ENCODE data around the gene MYO15B. TPM values are rescaled to one million over a fixed set of nuclear protein-coding genes. Genes with fewer than 3 reads are reported as not detected.

Gene MYO15B
- polyA plus RNA-seq, 1 donor from 2014 or later: 2.4 TPM

- H3K36me3 ChIP-seq (ENCODE audit: insufficient read depth, low read length): no peaks in the 10 kb centered on the region
- H3K27me3 ChIP-seq (ENCODE audit: insufficient read depth, low read depth, low read length): no peaks in the 10 kb centered on the region
- no peaks in the 10 kb centered on the region for H3K9me2 ChIP-seq (ENCODE audit: insufficient read depth, low read length)
- H2AFZ ChIP-seq (ENCODE audit: low read depth, low read length): peak overlapping the region; percentile 92
- H3K9me3 ChIP-seq (ENCODE audit: low read length): no peaks in the 10 kb centered on the region
- peaks cover 49% of the 10 kb centered on the region for H3K79me2 ChIP-seq (replicated peaks; ENCODE audit: insufficient read depth, low read length)
- peak overlapping the region; percentile 93 for H3K9ac ChIP-seq (ENCODE audit: low read length)
- peak overlapping the region; percentile 77 for H3K27ac ChIP-seq (ENCODE audit: low read length)
- H4K20me1 ChIP-seq (ENCODE audit: insufficient read depth): no peaks in the 10 kb centered on the region
- H3K4me3 ChIP-seq (ENCODE audit: low read length): peak overlapping the region; percentile 89
- H3K4me2 ChIP-seq (ENCODE audit: low read length): peak overlapping the region; percentile 76
- TF ChIP-seq, protein P1, sequence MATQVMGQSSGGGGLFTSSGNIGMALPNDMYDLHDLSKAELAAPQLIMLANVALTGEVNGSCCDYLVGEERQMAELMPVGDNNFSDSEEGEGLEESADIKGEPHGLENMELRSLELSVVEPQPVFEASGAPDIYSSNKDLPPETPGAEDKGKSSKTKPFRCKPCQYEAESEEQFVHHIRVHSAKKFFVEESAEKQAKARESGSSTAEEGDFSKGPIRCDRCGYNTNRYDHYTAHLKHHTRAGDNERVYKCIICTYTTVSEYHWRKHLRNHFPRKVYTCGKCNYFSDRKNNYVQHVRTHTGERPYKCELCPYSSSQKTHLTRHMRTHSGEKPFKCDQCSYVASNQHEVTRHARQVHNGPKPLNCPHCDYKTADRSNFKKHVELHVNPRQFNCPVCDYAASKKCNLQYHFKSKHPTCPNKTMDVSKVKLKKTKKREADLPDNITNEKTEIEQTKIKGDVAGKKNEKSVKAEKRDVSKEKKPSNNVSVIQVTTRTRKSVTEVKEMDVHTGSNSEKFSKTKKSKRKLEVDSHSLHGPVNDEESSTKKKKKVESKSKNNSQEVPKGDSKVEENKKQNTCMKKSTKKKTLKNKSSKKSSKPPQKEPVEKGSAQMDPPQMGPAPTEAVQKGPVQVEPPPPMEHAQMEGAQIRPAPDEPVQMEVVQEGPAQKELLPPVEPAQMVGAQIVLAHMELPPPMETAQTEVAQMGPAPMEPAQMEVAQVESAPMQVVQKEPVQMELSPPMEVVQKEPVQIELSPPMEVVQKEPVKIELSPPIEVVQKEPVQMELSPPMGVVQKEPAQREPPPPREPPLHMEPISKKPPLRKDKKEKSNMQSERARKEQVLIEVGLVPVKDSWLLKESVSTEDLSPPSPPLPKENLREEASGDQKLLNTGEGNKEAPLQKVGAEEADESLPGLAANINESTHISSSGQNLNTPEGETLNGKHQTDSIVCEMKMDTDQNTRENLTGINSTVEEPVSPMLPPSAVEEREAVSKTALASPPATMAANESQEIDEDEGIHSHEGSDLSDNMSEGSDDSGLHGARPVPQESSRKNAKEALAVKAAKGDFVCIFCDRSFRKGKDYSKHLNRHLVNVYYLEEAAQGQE (IDR thresholded peaks at IDR 0.05; ENCODE audit: borderline replicate concordance): no peak
- TF ChIP-seq CTCF (IDR thresholded peaks at IDR 0.05; ENCODE audit: poor library complexity, severe bottlenecking) (no peak), MXI1 (conservative IDR thresholded peaks at IDR 0.05; ENCODE audit: poor library complexity, severe bottlenecking) (no peak), RAD21 (conservative IDR thresholded peaks at IDR 0.05) (no peak), EZH2 (IDR thresholded peaks at IDR 0.05; ENCODE audit: borderline replicate concordance, insufficient read depth, low read length, poor library complexity, severe bottlenecking) (no peak), TAF1 (IDR thresholded peaks at IDR 0.05; ENCODE audit: low read depth) (no peak), POLR2AphosphoS5 (IDR thresholded peaks at IDR 0.05) (no peak), EP300 (conservative IDR thresholded peaks at IDR 0.05; ENCODE audit: poor library complexity, severe bottlenecking) (no peak), SMC3 (conservative IDR thresholded peaks at IDR 0.05; ENCODE audit: poor library complexity) (no peak)
- H3F3A ChIP-seq (ENCODE audit: insufficient read depth, low read length, poor library complexity, severe bottlenecking): no peaks in the 10 kb centered on the region
These were observed 80.2 kb downstream of the MYO15B start for GRCh38 chr17:75667825-75668224.

DNA sequence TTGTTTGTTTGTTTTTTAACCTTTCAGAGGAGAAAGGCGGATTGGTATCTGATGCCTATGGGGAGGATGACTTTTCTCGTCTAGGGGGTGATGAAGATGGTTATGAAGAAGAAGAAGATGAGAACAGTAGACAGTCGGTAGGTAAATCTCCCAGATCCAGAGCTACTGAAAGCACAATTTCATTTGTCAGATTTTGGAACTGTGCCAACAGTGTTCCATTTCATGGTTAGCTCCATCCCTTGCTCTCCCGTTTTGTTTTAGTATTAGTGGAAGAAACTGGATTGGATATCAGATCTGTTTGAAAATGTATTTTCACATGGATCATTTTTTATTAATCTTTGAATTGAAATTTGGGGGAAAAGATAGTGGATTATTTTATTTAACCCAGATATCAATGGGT lies 80.9 kb downstream of the MYO15B start:
- peak overlapping the region; percentile 89 for H3K4me3 ChIP-seq (ENCODE audit: low read length)
- no peak overlapping the region for H2AFZ ChIP-seq (ENCODE audit: low read depth, low read length)
- H3F3A ChIP-seq (ENCODE audit: insufficient read depth, low read length, poor library complexity, severe bottlenecking): no peaks in the 10 kb centered on the region
- H3K9me3 ChIP-seq (ENCODE audit: low read length): no peaks in the 10 kb centered on the region
- peaks cover 49% of the 10 kb centered on the region for H3K79me2 ChIP-seq (replicated peaks; ENCODE audit: insufficient read depth, low read length)
- H3K27ac ChIP-seq (ENCODE audit: low read length): no peak overlapping the region
- H4K20me1 ChIP-seq (ENCODE audit: insufficient read depth): no peaks in the 10 kb centered on the region
- H3K27me3 ChIP-seq (ENCODE audit: insufficient read depth, low read depth, low read length): no peaks in the 10 kb centered on the region
- no peak for TF ChIP-seq SMC3 (conservative IDR thresholded peaks at IDR 0.05; ENCODE audit: poor library complexity)
- TF ChIP-seq, protein P1 (IDR thresholded peaks at IDR 0.05; ENCODE audit: borderline replicate concordance): no peak
- no peak for TF ChIP-seq EZH2 (IDR thresholded peaks at IDR 0.05; ENCODE audit: borderline replicate concordance, insufficient read depth, low read length, poor library complexity, severe bottlenecking)
- TF ChIP-seq MXI1 (conservative IDR thresholded peaks at IDR 0.05; ENCODE audit: poor library complexity, severe bottlenecking): no peak
- no peak for TF ChIP-seq RAD21 (conservative IDR thresholded peaks at IDR 0.05)
- no peak for TF ChIP-seq CTCF (IDR thresholded peaks at IDR 0.05; ENCODE audit: poor library complexity, severe bottlenecking)
- TF ChIP-seq EP300 (conservative IDR thresholded peaks at IDR 0.05; ENCODE audit: poor library complexity, severe bottlenecking): no peak
- H3K9me2 ChIP-seq (ENCODE audit: insufficient read depth, low read length): no peaks in the 10 kb centered on the region
- peak overlapping the region; percentile 76 for H3K4me2 ChIP-seq (ENCODE audit: low read length)
- peak overlapping the region; percentile 93 for H3K9ac ChIP-seq (ENCODE audit: low read length)
- no peaks in the 10 kb centered on the region for H3K36me3 ChIP-seq (ENCODE audit: insufficient read depth, low read length)
